Measurements from ENCODE around the gene ANXA2R. TPM values are rescaled to one million over a fixed set of nuclear protein-coding genes. Genes with fewer than 3 reads are reported as not detected.
A peak's percentile ranks its signal among the peaks of the same experiment; 100 is the strongest.

Gene ANXA2R
- total RNA-seq, 1 experiment from 2014 or later, result 8.0 TPM

GRCh38 chr5:43006424-43007202, 33.5 kb downstream of the ANXA2R start:
- H3K4me3 Mint-ChIP-seq (ENCODE audit: low read depth, unreplicated experiment), result peak overlapping the region; percentile 73
- intact Hi-C loops (cut with micrococcal nuclease; ENCODE audit: unreplicated experiment), result no loop called here
- H3K27ac Mint-ChIP-seq (ENCODE audit: unreplicated experiment), result peak overlapping the region; percentile 47
- H3K9me3 Mint-ChIP-seq (ENCODE audit: low read depth, unreplicated experiment), result no peaks in the 10 kb centered on the region
- H3K36me3 Mint-ChIP-seq (ENCODE audit: insufficient read depth, unreplicated experiment), result peaks cover 37% of the 10 kb centered on the region
- TF ChIP-seq CTCF (IDR thresholded peaks at IDR 0.05; ENCODE audit: unreplicated experiment), result no peak
- no peak for DNase-seq
- BruUV-seq (replicated peaks), result no TSS peak
- H3K4me1 Mint-ChIP-seq (ENCODE audit: low read depth, unreplicated experiment), result peaks cover 22% of the 10 kb centered on the region
- no peaks in the 10 kb centered on the region for H3K27me3 Mint-ChIP-seq (ENCODE audit: unreplicated experiment)
- CTCF ChIA-PET, result no interaction called here

GRCh38 chr5:43005031-43005430, 35.1 kb downstream of the ANXA2R start:
- Mint-ChIP-seq H3K36me3 (ENCODE audit: insufficient read depth, unreplicated experiment) (peaks cover 45% of the 10 kb centered on the region), H3K27ac (ENCODE audit: unreplicated experiment) (no peak overlapping the region), H3K4me3 (ENCODE audit: low read depth, unreplicated experiment) (no peak overlapping the region), H3K27me3 (ENCODE audit: unreplicated experiment) (no peaks in the 10 kb centered on the region), H3K9me3 (ENCODE audit: low read depth, unreplicated experiment) (no peaks in the 10 kb centered on the region), H3K4me1 (ENCODE audit: low read depth, unreplicated experiment) (peaks cover 24% of the 10 kb centered on the region)
- intact Hi-C loops (cut with micrococcal nuclease; ENCODE audit: unreplicated experiment), result no loop called here
- CTCF ChIA-PET, result no interaction called here
- TF ChIP-seq CTCF (IDR thresholded peaks at IDR 0.05; ENCODE audit: unreplicated experiment), result no peak
- no peak for DNase-seq
- no TSS peak for BruUV-seq (replicated peaks)

- TF ChIP-seq CTCF (IDR thresholded peaks at IDR 0.05; ENCODE audit: unreplicated experiment), result no peak
- Mint-ChIP-seq H3K36me3 (ENCODE audit: insufficient read depth, unreplicated experiment) (peaks cover 41% of the 10 kb centered on the region), H3K9me3 (ENCODE audit: low read depth, unreplicated experiment) (no peaks in the 10 kb centered on the region), H3K4me1 (ENCODE audit: low read depth, unreplicated experiment) (peaks cover 19% of the 10 kb centered on the region), H3K27ac (ENCODE audit: unreplicated experiment) (peak overlapping the region; percentile 89), H3K27me3 (ENCODE audit: unreplicated experiment) (no peaks in the 10 kb centered on the region), H3K4me3 (ENCODE audit: low read depth, unreplicated experiment) (peak overlapping the region; percentile 96)
- no peak for DNase-seq
- CTCF ChIA-PET, result no interaction called here
- no TSS peak for BruUV-seq (replicated peaks)
- intact Hi-C loops (cut with micrococcal nuclease; ENCODE audit: unreplicated experiment), result no loop called here
Measured at GRCh38 chr5:43001748-43002147, 38.4 kb downstream of the ANXA2R start.

DNA sequence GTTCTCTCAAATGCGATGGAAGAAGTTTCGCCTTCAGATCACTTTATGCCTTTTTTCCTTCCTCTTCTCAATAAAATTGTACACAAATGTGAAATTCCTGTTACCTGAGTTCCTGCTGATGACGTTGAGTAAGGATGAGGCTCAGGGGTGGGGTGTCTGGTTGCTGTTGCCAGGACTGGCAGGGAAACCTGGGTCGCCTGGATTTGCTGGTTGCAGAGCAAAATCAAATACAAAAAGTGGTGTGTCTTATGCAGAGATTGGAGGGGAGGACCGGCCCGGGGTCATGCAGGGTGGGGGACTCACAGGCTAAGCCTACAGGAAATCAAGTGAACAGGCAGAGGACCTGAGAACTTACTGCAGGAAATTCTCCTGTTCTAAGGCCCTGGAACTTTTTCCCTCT, 39.2 kb downstream of the ANXA2R start:
- Mint-ChIP-seq H3K27me3 (ENCODE audit: unreplicated experiment) (no peaks in the 10 kb centered on the region), H3K4me1 (ENCODE audit: low read depth, unreplicated experiment) (peaks cover 12% of the 10 kb centered on the region), H3K27ac (ENCODE audit: unreplicated experiment) (peak overlapping the region; percentile 89), H3K9me3 (ENCODE audit: low read depth, unreplicated experiment) (no peaks in the 10 kb centered on the region), H3K4me3 (ENCODE audit: low read depth, unreplicated experiment) (peak overlapping the region; percentile 96), H3K36me3 (ENCODE audit: insufficient read depth, unreplicated experiment) (peaks cover 41% of the 10 kb centered on the region)
- CTCF ChIA-PET, result no interaction called here
- TF ChIP-seq CTCF (IDR thresholded peaks at IDR 0.05; ENCODE audit: unreplicated experiment), result no peak
- peak; percentile 56 for DNase-seq
- BruUV-seq (replicated peaks), result no TSS peak
- intact Hi-C loops (cut with micrococcal nuclease; ENCODE audit: unreplicated experiment), result no loop called here

Measured in Calu3 (cell line).